NCI-H187 treated with DMSO at 0.1 percent for 48 hours (cell line): Measurements from ENCODE around the gene PRDM10.
"Not testable (repeated sequence)": the region's sequence is repeated elsewhere in the genome, so short reads cannot be mapped to it uniquely, and the experiment has no call there.

Experiments
- DNase-seq: peaks from one replicate; lab custom pipeline; 2025; lab: John Stamatoyannopoulos, UW

The PRDM10 gene

DNA sequence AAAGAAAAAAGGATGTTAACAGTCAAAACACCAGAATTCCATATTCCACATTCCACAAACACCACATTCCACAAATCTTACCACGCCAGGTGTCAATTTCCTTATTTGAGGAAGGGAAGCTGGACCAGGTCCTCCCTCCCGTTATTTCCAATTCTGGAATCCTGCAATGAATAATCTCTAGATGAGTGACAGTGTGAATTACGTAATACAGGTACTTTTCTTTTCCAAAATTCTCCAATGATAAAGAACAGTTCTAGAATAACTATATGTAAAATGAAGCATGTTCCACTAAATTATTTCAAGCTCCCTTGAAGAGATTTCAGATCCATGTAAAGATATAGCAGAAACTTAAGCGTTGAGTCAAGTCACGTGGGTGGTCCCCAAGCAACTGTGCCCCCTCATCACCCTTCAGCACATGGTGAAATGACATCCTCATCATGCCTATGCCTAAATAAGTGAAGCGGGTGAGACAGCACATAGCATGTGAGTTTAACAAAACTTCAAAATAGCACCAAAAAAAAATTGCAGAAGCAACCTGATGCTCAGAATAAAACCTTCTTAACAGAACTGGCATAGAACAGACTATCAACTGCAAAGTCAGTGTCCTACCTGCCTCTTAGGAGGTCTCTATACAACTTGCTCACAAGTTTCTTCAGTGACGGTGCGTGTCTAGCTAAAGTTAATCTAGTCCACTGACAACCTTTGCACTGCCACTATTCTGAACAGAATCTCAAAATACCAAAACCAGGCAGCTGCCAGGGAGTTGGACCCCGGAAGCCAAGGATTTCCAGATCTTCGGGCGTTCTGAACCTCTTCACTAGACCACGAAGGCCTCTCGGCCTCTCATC is 108.1 kb downstream of the PRDM10 start:
- no peak for DNase-seq

DNA sequence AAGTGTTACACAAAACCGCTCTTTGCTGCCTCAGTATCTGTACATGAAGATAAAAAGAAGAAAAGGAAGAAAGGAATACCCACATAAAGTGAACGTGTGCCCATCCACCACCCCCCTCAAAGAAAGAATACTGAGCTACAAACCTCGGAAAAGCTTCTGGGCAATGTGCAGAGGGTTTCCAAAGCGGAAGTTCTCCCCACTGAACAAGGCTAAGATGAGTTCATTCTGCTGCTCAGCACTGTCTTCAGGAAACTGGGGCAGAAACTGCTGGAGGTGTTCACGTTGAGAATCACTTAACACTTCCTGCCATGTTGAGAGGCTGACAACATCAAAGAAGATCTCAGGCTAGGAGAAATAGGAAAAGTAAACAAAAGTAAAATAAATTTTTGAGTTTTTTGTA is 114.2 kb downstream of the PRDM10 start:
- DNase-seq: no peak

DNA sequence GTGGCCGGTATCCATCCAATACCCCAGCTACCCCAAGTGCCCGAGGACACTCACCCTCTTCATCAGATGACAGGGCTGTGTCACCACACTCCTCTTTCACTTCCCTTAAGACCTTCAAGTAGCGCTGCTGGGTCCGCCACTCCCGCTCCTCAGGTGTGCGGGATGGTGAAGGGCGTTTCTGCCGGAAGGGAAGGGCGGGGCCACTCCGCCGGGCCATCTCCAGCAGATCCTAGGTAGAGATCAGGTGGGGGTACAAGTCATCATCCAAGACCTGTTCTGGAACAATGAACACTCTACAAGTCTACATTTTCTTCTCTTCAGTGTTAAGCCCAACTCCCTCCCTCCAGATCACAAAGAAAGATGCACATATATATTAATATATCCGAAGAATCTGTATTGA is 117.3 kb downstream of the PRDM10 start:
- no peak for DNase-seq

DNA sequence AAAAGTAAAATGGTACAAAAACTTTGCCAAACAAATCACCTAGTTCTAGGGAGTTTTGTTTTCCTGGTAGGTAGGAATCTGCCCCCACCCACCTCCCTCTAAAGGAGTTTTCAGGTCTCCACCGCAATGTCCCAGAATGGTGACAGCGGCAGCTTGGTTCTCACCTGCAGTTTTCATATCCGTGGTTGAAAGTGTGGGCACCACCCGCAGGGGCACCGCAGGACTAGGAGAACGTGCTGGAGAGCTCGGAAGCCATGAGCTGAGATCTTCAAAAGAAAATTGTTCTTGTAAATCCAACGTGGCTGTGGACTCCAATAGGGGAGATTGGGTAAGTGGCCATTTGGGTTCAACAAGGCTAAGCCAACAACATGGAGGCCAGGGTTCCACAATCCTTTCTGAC is 118.1 kb downstream of the PRDM10 start:
- DNase-seq: no peak

DNA sequence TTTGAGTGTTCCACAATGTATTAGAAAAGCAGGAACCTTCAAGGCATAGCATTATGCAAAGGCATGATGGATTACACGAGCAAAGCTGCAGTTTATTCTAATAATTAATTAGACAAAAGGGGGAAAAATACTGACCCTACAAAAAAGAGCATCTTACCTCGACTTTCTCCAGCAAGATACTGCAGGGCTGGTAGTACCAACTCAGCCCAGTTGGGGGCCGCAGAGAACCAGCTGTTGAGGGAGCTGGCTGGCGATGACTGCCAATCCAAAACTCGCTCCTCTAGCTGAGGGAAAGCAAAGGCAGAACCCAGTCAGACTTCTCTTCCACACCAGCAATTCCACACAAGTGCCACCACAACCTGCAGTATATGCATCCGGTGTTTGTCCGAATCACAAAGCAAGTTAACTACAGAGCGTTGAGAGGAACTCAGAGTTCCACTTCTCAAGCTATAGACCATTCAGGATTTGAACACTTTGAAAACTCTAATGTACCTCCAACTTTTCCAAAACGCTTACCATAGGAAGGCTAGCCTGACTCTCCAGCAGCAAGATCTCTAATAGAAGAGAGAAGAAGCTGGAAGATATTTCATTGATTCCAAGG is 121.0 kb downstream of the PRDM10 start:
- no peak for DNase-seq

DNA sequence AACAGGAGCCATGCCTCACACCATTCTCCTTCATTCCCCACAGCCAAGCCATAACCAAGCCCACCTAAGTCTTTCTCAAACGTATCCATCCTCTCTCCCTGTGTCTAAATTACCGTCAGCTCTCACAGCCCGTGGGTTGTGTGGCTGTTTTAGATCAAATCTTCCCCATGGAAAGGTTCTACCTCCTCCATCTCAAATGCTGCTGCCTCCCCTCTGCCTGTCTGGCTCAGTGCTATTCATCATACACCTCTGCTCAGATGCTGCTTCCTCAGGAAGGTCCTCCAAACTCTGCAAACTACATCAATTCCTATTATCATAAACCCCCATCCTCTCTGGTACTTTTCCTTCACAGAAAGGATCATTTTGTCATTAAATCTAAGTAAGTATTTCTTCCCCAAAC is 122.3 kb downstream of the PRDM10 start:
- no peak for DNase-seq

DNA sequence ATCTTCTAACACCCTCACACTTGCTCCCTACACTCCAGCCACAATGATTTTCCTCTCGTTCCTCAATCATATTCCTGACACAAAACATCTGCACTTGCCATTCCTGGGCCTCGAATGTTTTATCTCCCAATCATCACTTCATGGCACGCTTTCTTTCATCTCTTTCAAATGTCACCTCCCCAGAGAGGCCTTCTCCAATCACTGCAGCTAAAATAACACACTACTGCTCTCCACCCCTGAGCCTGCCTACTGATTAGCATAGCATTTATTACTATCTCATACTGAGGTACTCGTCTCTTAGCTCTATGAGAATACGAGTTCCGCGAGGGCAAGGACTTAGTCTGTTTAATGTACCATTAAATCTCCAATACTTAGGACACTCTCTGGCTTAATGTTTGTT is 130.7 kb downstream of the PRDM10 start:
- no peak for DNase-seq

DNA sequence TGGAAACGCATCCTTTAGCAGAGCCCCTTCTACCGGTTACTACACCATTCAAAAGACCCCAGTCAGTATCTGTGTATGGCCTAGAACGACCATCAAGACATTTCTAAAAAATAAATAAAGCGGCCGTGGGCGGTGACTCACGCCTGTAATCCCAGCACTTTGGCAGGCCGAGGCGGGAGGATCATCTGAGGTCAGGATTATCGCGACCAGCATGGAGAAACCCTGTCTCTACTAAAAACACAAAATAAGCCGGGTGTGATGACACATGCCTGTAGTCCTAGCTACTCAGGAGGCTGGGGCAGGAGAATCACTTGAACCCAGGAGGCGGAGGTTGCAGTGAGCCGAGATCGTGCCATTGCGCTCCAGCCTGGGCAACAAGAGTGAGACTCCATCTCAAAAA is 134.0 kb downstream of the PRDM10 start:
- not testable (repeated sequence) for DNase-seq

DNA sequence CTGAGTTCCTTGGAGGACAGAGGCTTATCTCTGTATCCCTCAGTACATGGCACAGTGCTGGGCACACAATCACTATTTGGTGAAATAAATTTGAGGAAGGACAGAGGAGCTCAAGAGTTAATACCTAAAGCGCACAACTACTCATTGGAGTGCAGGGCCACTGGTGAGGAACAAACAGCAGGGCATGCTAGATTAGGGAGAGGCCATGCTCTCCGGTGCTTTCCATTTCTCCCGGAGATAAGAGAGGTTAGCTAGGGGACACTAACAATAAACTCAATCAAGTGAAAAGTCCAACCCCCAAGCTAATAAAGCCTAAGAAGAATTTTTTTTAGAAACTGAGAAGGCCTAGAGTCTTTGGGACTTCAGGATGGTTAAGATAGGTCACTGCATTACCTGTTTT is 136.3 kb downstream of the PRDM10 start:
- no peak for DNase-seq

DNA sequence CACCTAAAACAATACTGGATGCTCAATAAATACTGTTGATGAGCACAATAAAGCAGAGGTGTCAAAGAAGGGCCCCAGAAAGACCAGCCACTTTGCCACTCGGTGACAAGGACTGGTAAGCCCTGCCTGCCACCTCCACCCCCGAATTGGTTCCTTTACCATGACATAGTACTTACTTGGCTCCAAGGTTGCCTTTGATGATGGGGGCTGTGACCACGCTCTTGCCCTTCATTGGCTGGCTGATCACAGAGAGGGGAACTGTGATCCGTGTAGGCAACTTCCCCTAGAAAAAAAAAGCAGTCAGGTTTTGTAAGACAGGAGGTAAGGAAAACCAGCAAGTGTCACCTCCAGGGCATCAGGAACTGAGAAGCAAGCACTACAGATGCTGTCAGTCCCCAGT is 136.9 kb downstream of the PRDM10 start:
- no peak for DNase-seq

DNA sequence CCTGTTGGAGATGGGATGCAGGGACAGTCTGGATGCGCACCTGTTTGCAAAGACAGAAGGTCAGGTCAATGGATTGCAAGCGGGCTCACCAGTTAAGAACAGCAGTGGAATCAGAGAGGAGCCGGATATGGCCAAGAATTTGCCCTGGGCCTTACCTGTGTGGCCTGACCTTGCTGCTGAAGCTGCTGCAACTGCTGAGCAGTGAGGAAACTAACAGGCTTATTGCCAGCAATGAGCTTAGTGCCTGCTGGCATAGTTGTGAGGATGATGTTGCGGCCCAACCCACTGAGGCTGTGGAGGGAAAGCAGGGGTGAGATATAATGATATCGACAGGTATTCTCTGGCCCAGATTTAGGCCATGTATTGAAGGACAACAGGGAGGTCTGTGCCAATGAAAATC is 137.8 kb downstream of the PRDM10 start:
- no peak for DNase-seq

DNA sequence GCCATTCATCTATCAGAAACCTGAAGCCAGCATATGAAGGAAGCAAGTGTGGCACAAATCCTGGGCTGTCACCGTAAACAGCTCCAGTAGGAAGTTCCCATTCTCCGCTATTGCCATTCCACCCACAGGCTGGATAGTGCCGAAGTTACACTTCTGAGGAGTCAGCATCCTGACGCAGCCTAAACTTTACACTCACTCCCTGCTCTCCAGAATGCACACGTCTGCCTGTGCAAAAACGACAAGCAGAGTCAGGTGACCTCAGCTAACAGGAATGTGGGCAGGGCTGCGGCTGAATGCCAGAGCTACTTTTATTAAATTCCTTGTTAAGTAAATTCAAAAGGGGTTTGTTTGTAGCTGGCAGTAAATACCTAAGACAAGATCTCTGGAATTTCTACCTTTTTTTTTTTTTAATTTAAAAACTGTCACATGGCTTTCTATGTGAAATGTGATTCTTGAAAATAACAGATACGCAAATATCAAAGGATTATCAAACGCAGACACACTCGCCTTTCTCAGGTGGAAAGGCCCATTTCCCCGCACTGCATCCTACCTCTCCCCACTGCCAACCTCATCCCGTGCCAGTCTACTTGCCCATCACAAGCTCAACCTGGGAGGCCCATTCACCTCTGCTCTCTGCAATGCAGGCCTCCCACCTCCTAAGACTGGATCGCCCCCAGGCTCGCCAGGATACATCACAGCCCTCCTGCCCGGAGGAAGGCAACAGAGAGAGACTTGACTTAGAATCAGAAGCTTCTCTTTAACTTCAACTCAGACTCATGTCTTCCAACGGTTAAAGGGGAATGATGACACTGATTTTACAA is 140.7 kb downstream of the PRDM10 start:
- DNase-seq: no peak

DNA sequence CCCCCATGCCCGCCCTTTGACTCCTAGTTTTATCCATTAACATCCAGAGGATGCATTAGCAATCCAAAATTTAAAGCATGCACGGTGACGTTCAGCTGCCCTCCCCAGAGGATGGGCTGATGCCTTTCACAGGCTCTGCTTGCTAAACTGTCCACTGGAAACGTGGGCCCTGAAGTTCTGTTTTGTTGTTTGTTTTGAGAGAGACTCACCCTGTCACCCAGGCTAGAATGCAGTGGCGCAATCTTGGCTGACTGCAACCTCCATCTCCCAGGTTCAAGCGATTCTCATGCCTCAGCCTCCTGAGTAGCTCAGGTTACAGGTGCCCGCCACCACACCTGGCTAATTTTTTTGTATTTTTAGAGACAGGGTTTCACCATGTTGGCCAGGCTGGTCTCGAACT is 146.6 kb downstream of the PRDM10 start:
- no peak for DNase-seq

DNA sequence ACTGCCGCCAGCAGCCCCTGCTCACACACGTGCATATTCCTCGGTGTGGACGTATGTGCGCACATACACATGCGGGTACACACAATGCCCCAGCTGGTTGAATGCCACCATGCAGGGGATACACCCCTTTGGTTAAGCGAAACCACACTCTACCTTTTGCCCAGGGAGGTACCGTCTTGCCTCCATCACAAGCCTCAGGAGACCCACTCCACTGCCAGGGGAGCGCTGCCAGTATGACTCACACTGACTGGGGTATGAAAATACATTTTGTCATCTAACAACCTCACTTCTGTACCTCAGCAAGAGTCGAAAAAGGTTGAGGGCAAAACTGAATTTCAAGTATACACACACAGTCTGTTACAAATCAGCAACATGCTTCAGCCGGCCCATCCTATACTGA is 147.5 kb downstream of the PRDM10 start:
- DNase-seq: no peak

DNA sequence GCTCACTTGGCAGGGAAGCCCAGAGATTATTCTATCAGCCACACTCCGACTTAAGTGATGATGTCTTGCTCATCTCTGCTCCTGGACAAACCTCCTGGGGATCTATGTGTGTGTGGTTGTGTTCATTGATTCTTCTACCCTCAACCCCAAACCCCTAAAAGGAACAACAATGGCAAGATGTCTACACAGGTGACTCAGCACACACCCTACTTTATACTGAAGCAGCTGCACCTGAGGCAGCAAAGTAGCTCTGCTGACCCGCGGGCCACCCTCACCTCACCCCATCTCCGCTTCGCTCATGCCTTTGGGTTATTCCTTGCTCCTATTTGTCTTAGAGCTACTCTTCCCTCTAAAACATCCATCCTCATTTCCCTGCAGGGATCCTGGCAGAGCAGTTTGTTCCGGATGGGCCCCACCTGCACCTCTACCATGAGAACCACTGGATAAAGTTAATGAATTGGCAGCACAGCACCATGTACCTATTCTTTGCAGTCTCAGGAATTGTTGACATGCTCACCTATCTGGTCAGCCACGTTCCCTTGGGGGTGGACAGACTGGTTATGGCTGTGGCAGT is 148.3 kb downstream of the PRDM10 start:
- no peak for DNase-seq

DNA sequence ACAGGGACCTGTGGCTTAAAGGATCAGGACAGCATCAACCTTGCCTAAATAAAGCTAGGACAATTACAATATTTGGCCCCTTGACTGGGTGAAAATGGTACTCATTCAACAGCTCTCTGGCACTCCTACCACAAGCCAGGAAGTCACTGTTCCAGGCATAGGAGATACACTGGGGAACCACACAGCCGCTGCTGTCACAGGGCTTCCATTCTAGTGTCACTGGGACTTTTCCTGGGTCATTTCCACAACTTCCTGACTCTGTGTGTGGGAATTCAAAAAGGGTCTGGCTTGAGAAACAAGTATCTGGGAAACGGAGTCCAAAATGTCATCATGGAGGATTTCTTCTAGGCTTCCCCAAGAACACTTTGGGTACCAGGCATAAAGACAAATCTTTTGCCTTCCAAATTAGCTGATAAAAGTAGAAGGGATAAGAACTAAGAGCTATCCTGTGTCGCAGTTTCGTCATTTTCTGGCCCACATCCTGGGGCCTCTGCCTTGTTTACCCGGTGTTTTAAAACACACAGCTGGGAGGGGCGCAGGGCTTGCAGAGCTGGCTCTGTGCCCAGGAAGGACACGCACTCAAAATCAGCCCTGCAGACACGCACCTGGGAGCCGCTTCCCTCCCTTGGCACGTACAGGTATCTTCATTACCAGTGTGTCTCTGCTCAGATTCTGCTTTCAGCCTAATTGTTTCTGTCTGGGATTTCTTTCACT is 149.0 kb downstream of the PRDM10 start:
- peak; percentile 49 for DNase-seq

DNA sequence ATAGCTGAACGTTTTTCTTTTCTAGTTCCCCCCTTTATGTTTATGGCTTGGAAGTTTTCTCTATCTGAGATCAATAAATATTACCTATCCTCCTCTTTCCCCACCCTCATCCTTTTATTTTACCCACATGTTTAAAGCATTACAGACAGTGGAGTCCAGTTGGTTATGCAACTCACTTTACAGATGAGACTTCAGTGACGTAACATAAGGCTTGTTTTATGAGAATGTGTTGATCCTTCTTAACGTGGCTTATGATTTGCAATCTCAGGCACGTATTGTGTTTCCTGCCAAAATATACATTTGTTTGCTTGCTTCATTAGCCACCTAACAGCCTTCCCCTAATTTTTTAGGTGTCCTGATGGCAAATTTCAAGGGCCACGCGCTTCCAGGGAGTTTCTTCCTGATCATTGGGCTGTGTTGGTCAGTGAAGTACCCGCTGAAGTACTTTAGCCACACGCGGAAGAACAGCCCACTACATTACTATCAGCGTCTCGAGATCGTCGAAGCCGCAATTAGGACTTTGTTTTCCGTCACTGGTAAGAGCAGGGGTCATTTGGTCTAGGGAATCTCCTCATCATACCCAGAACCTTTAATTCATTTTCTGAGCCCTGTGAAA is 150.4 kb downstream of the PRDM10 start:
- no peak for DNase-seq
